Testis (tissue), 3 donors: ENCODE data around the gene CYP4F22. TPM values are rescaled to one million over a fixed set of nuclear protein-coding genes. Genes with fewer than 3 reads are reported as not detected.

Experiments used
- DNase-seq: peaks from one replicate; pipeline ENCODE4 v3.0.0-alpha.2; 2019
- H3K27ac ChIP-seq, 2 donors: fragments of 200-600 bp; sonication (generic); one replicate each; pipeline ENCODE4 v1.5.1; 2019
- H3K27me3 ChIP-seq: fragments of 200-600 bp; sonication (generic); one replicate; pipeline ENCODE4 v1.5.1; 2019
- H3K36me3 ChIP-seq: fragments of 200-600 bp; sonication (generic); one replicate; pipeline ENCODE4 v1.5.1; 2017; ENCODE audit warnings: low read depth; ENCODE audit errors: missing control alignments
- H3K4me1 ChIP-seq: fragments of 200-600 bp; sonication (generic); one replicate; pipeline ENCODE4 v1.5.1; 2019
- H3K4me3 ChIP-seq, 2 donors: fragments of 200-600 bp; sonication (generic); one replicate each; pipeline ENCODE4 v1.5.1; 2017 to 2019
- H3K9me3 ChIP-seq: fragments of 200-600 bp; sonication (generic); one replicate; pipeline ENCODE4 v1.5.1; 2017
- CTCF ChIP-seq, 3 experiments: fragments of 450-650 bp in 2 of 3; fragments of 200-600 bp in 1 of 3; sonication (generic) in 1 of 3; IDR thresholded peaks; one replicate each; pipeline ENCODE4 v1.5.1; 2016 to 2019; ENCODE audit warnings: antibody characterized with exemption in 3 of 3, mild to moderate bottlenecking in 2 of 3, moderate library complexity in 1 of 3
- POLR2A ChIP-seq: fragments of 450-650 bp; IDR thresholded peaks from one replicate; pipeline ENCODE4 v1.6.1; 2017; ENCODE audit warnings: antibody characterized with exemption, mild to moderate bottlenecking, moderate library complexity
- WGBS, 2 donors: methylation state at CpG; one replicate each; pipeline ENCODE4 v1.1.5; 2018; 5-methylcytosine and 5-hydroxymethylcytosine counted together
- intact Hi-C: fragments of 100-400 bp; cut with DNase I; formaldehyde crosslinking; loops from one replicate; pipeline ENCODE4 v1.15.1; 2023; ENCODE audit warnings: low total_unique reads
- polyA plus RNA-seq: library from polyadenylated mRNA; stranded (reverse); fragments of 350-450 nt; fragmentation: Illumina TruSeq; extraction: RNeasy Lipid Tissue Mini Kit (QIAGEN cat#74804); gene quantifications from one replicate; pipeline ENCODE4 v1.2.3, GENCODE V29; 2014; ENCODE audit warnings: low read depth, low replicate concordance; ENCODE audit not compliant: insufficient read depth
- total RNA-seq, 2 donors: library from RNA; depleted of rRNA; stranded (reverse); fragments of >200 nt; gene quantifications; one replicate each; pipeline ENCODE4 v1.2.3, GENCODE V29; 2016

The CYP4F22 gene
- total and polyA plus RNA-seq, 3 donors from 2014 or later: 2.1 to 5.8 (median 2.5) TPM

- Histone ChIP-seq H3K4me3 (no peak overlapping the region), H3K9me3 (no peaks in the 10 kb centered on the region), H3K27me3 (no peaks in the 10 kb centered on the region), H3K36me3 (no peaks in the 10 kb centered on the region), H3K4me1 (no peaks in the 10 kb centered on the region), H3K27ac (no peak overlapping the region)
- TF ChIP-seq CTCF (IDR thresholded peaks at IDR 0.05) (no peak), POLR2A (no peak)
- intact Hi-C loops: no loop called here
- DNase-seq: no peak
- 55 to 66% methylated on average over 4 of the region's 4 CpGs for WGBS, 2 donors
Measured at GRCh38 chr19:15536350-15536749, 28.0 kb downstream of the CYP4F22 start.

- H3K27me3 ChIP-seq: no peaks in the 10 kb centered on the region
- intact Hi-C loops: no loop called here
- H3K4me1 ChIP-seq: no peaks in the 10 kb centered on the region
- no peak for DNase-seq
- no peak overlapping the region for H3K27ac ChIP-seq
- 59 to 71% methylated on average over 1 of the region's 1 CpG for WGBS, 2 donors
- no peaks in the 10 kb centered on the region for H3K9me3 ChIP-seq
- TF ChIP-seq CTCF (IDR thresholded peaks at IDR 0.05): no peak
- TF ChIP-seq POLR2A: no peak
- no peaks in the 10 kb centered on the region for H3K36me3 ChIP-seq
- no peak overlapping the region for H3K4me3 ChIP-seq
Measured at GRCh38 chr19:15538774-15539173, 30.4 kb downstream of the CYP4F22 start.

- intact Hi-C loops: no loop called here
- TF ChIP-seq CTCF (IDR thresholded peaks at IDR 0.05) (no peak), POLR2A (no peak)
- Histone ChIP-seq H3K27ac (no peak overlapping the region), H3K36me3 (no peaks in the 10 kb centered on the region), H3K9me3 (no peaks in the 10 kb centered on the region), H3K4me1 (no peaks in the 10 kb centered on the region), H3K27me3 (no peaks in the 10 kb centered on the region), H3K4me3 (no peak overlapping the region)
- DNase-seq: no peak
Measured at GRCh38 chr19:15539638-15540037, 31.3 kb downstream of the CYP4F22 start.

GRCh38 chr19:15540435-15540834, 32.1 kb downstream of the CYP4F22 start:
- TF ChIP-seq POLR2A: no peak
- TF ChIP-seq CTCF (IDR thresholded peaks at IDR 0.05): no peak
- 86 to 87% methylated on average over 20 of the region's 20 CpGs for whole genome bisulfite sequencing, 2 donors
- Histone ChIP-seq H3K4me1 (no peaks in the 10 kb centered on the region), H3K36me3 (no peaks in the 10 kb centered on the region), H3K27me3 (no peaks in the 10 kb centered on the region), H3K27ac (no peak overlapping the region), H3K4me3 (no peak overlapping the region), H3K9me3 (no peaks in the 10 kb centered on the region)
- no peak for DNase-seq
- intact Hi-C loops: no loop called here

- TF ChIP-seq POLR2A: no peak
- no peak for TF ChIP-seq CTCF (IDR thresholded peaks at IDR 0.05)
- no peak overlapping the region for H3K27ac ChIP-seq
- no peaks in the 10 kb centered on the region for H3K9me3 ChIP-seq
- H3K4me1 ChIP-seq: no peaks in the 10 kb centered on the region
- no peak for DNase-seq
- H3K36me3 ChIP-seq: no peaks in the 10 kb centered on the region
- H3K4me3 ChIP-seq: no peak overlapping the region
- no peaks in the 10 kb centered on the region for H3K27me3 ChIP-seq
- intact Hi-C loops: no loop called here
Measured at GRCh38 chr19:15544283-15544682, 36.0 kb downstream of the CYP4F22 start.
